Right atrium auricular region (tissue), 2 donors: ENCODE data around the gene ZNF841. TPM values are rescaled to one million over a fixed set of nuclear protein-coding genes. Genes with fewer than 3 reads are reported as not detected.

Experiments used
- DNase-seq: peaks from one replicate; pipeline ENCODE4 v3.0.0-alpha.2; 2019; ENCODE audit warnings: low spot score
- H3K27ac ChIP-seq, 2 donors: fragments of 200-600 bp; sonication (generic); 1 replicate in 1 of 2; 2 replicates in 1 of 2; pipeline ENCODE4 v1.5.1; 2016 to 2019
- H3K27me3 ChIP-seq, 2 donors: fragments of 200-600 bp; sonication (generic); one replicate each; pipeline versions ENCODE4 v1.5.1 to v1.6.0; 2017 to 2019
- H3K36me3 ChIP-seq: fragments of 200-600 bp; sonication (generic); one replicate; pipeline ENCODE4 v1.5.1; 2016
- H3K4me1 ChIP-seq, 2 donors: fragments of 200-600 bp; sonication (generic); one replicate each; pipeline versions ENCODE4 v1.5.1 to v1.6.0; 2017 to 2019
- H3K4me3 ChIP-seq, 2 donors: fragments of 200-600 bp; sonication (generic); 1 replicate in 1 of 2; 2 replicates in 1 of 2; pipeline ENCODE4 v1.5.1; 2017 to 2019; ENCODE audit warnings: mild to moderate bottlenecking in 1 of 2, moderate library complexity in 1 of 2
- H3K9me3 ChIP-seq, 2 donors: fragments of 200-600 bp; sonication (generic); one replicate each; pipeline ENCODE4 v1.5.1; 2019
- CTCF ChIP-seq, 2 donors: fragments of 200-600 bp; sonication (generic); IDR thresholded peaks; one replicate each; pipeline ENCODE4 v1.5.1; 2019; ENCODE audit warnings: antibody characterized with exemption in 2 of 2
- total RNA-seq, 2 donors: library from RNA; depleted of rRNA; stranded (reverse); fragments of >200 nt; gene quantifications; one replicate each; pipeline ENCODE4 v1.1.0, GENCODE V29; 2016

Gene ZNF841
- total RNA-seq, 2 donors from 2014 or later = 4.8 to 11.0 TPM

DNA sequence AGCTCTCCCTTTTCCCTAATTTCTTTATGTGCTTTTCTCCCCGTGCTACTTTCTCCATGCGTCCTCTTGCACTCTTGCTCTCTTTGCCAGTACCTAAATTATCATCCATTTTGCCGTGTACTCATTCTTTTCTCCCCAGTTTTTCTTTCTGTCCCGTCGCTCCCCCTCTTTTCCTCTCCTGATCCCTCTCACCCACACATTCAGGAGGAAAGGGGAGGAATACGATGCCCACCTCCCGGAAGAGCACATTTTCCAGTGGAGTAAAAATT is 43.4 kb upstream of the ZNF841 start:
- peaks cover 0 to 17% of the 10 kb centered on the region in 2 donors for H3K4me1 ChIP-seq
- peak overlapping the region; percentile 70 to 75 for H3K4me3 ChIP-seq
- H3K9me3 ChIP-seq = no peaks in the 10 kb centered on the region
- DNase-seq = no peak
- TF ChIP-seq CTCF (IDR thresholded peaks at IDR 0.05) = no peak
- H3K27ac ChIP-seq = peak overlapping the region; percentile 90 to 95
- no peaks in the 10 kb centered on the region for H3K36me3 ChIP-seq
- no peaks in the 10 kb centered on the region for H3K27me3 ChIP-seq

DNA sequence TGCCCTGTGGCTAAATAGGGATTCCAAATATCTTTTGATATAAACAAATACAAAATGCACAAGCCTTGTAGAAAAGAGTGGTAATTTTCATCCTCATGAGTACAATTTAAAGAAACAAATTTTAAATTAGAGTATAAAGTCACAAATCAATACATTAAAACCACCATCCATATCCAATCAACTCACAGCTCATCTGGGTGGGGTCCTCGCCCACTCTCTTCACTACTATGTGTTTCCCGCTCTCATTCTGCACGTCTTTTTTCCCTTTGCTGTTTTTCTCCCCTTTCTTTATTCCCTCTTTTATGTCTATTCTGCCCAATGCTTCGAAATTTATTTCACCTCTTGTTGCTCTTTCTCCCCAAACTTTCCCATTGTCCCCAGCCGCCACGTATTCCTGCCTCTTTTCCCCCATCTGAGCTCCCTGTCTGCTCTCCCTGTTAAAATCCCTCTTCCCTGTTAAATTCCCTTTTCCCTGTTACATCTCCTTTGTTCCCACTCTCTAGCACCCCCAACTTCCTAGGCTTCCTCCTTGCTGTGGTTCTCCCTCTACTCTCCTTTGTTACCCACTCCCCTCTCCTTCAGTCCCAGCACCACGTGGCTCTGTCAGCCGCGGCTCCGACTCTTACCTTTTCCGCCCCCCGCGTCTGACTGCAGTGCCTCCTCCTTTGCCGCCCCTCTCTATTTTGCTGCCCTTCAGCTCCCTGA is 42.9 kb upstream of the ZNF841 start:
- DNase-seq = no peak
- no peak for TF ChIP-seq CTCF (IDR thresholded peaks at IDR 0.05)
- Histone ChIP-seq H3K9me3 (no peaks in the 10 kb centered on the region), H3K4me1 (peaks cover 0 to 17% of the 10 kb centered on the region in 2 donors), H3K36me3 (no peaks in the 10 kb centered on the region), H3K4me3 (peak overlapping the region; percentile 70 to 75), H3K27me3 (no peaks in the 10 kb centered on the region), H3K27ac (peak overlapping the region; percentile 90 to 95)

DNA sequence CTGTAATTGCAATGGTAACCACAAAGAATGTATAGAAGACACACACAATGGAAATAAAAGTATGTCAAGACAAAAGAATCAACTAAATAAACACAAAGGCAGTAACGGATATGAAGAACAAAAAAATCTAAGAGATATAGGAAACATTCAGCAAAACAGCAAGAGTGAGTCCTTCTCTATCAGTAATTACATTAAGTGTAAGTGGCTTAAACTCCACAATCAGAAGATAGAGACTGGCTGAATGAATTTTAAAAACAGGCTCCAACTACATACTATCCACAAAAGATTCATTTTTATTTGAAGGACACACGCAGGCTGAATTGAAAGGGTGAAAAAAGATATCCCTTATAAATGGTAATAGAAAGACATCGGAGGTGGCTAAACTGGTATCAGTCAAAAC is 24.7 kb upstream of the ZNF841 start:
- no peak for DNase-seq
- Histone ChIP-seq H3K27me3 (no peaks in the 10 kb centered on the region), H3K36me3 (peaks cover 84% of the 10 kb centered on the region), H3K4me1 (no peaks in the 10 kb centered on the region), H3K4me3 (no peak overlapping the region), H3K27ac (no peak overlapping the region), H3K9me3 (peaks cover 47 to 99% of the 10 kb centered on the region in 2 donors)
- TF ChIP-seq CTCF (IDR thresholded peaks at IDR 0.05) = no peak

- Histone ChIP-seq H3K4me3 (no peak overlapping the region), H3K27ac (no peak overlapping the region), H3K9me3 (peaks cover 80 to 100% of the 10 kb centered on the region in 2 donors), H3K4me1 (no peaks in the 10 kb centered on the region), H3K36me3 (peaks cover 51% of the 10 kb centered on the region), H3K27me3 (no peaks in the 10 kb centered on the region)
- no peak for TF ChIP-seq CTCF (IDR thresholded peaks at IDR 0.05)
- no peak for DNase-seq
These were observed 20.0 kb upstream of the ZNF841 start for GRCh38 chr19:52115526-52116053.

- no peaks in the 10 kb centered on the region for H3K27me3 ChIP-seq
- no peak for DNase-seq
- TF ChIP-seq CTCF (IDR thresholded peaks at IDR 0.05) = no peak
- H3K9me3 ChIP-seq = peaks cover 75 to 100% of the 10 kb centered on the region in 2 donors
- no peak overlapping the region for H3K4me3 ChIP-seq
- H3K27ac ChIP-seq = no peak overlapping the region
- H3K4me1 ChIP-seq = no peaks in the 10 kb centered on the region
- peaks cover 46% of the 10 kb centered on the region for H3K36me3 ChIP-seq
These were observed 19.1 kb upstream of the ZNF841 start for GRCh38 chr19:52114691-52115090.

DNA sequence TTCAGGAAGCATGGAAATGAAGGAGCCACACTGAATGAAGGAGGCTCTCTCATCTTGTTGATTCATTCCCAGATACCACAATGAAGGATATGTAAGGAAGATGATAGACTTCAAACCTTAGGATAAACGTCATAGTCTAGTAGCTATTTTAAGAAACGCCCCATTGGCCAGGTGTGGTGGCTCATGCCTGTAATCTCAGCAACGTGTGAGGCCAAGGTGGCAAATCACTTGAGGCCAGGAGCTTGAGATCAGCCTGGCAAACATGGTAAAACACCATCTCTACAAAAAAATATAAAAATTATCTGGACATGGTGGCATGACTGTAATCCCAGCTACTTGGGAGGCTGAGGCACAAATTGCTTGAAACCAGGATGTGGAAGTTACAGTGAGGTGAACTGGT is 17.1 kb upstream of the ZNF841 start:
- H3K9me3 ChIP-seq = peaks cover 55 to 100% of the 10 kb centered on the region in 2 donors
- H3K27ac ChIP-seq = no peak overlapping the region
- no peak for TF ChIP-seq CTCF (IDR thresholded peaks at IDR 0.05)
- DNase-seq = no peak
- H3K36me3 ChIP-seq = peaks cover 26% of the 10 kb centered on the region
- no peak overlapping the region for H3K4me3 ChIP-seq
- no peaks in the 10 kb centered on the region for H3K27me3 ChIP-seq
- H3K4me1 ChIP-seq = no peaks in the 10 kb centered on the region
